ENCODE results near the gene CDYL2.

Gene CDYL2

GRCh38 chr16:80682421-80683070 lies 121.9 kb downstream of the CDYL2 start:
- TF ChIP-seq, protein P1, sequence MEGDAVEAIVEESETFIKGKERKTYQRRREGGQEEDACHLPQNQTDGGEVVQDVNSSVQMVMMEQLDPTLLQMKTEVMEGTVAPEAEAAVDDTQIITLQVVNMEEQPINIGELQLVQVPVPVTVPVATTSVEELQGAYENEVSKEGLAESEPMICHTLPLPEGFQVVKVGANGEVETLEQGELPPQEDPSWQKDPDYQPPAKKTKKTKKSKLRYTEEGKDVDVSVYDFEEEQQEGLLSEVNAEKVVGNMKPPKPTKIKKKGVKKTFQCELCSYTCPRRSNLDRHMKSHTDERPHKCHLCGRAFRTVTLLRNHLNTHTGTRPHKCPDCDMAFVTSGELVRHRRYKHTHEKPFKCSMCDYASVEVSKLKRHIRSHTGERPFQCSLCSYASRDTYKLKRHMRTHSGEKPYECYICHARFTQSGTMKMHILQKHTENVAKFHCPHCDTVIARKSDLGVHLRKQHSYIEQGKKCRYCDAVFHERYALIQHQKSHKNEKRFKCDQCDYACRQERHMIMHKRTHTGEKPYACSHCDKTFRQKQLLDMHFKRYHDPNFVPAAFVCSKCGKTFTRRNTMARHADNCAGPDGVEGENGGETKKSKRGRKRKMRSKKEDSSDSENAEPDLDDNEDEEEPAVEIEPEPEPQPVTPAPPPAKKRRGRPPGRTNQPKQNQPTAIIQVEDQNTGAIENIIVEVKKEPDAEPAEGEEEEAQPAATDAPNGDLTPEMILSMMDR (IDR thresholded peaks at IDR 0.05; ENCODE audit: insufficient read depth, low read depth, low read length, missing control alignments), result no peak
- no peak overlapping the region for H3K4me3 ChIP-seq (ENCODE audit: low read length)
- DNase-seq (ENCODE audit: low read depth), result peak; percentile 51

GRCh38 chr16:80681436-80681835 lies 123.0 kb downstream of the CDYL2 start:
- TF ChIP-seq, protein P1 (IDR thresholded peaks at IDR 0.05; ENCODE audit: insufficient read depth, low read depth, low read length, missing control alignments), result no peak
- no peak overlapping the region for H3K4me3 ChIP-seq (ENCODE audit: low read length)
- DNase-seq (ENCODE audit: low read depth), result no peak

DNA sequence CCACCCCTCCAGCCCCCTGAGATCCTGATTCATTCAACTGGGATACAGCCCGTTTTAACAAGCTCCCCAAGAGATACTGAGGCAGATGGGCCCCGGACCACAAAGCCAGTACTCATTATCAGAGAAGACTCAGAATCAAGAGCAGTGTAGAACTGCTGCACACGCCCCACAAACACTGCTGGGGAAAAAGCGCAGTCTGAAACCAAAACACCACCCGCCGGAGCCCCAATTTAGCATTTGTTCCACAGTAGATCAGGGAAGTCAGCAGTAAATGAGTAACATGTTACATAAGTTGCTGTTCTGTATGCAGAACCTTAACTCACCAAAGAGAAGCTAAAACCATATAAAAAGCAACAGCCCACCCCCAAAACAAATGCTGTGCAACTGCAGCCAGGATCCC lies 123.6 kb downstream of the CDYL2 start:
- no peak overlapping the region for H3K4me3 ChIP-seq (ENCODE audit: low read length)
- no peak for DNase-seq (ENCODE audit: low read depth)
- TF ChIP-seq, protein P1 (IDR thresholded peaks at IDR 0.05; ENCODE audit: insufficient read depth, low read depth, low read length, missing control alignments), result no peak

DNA sequence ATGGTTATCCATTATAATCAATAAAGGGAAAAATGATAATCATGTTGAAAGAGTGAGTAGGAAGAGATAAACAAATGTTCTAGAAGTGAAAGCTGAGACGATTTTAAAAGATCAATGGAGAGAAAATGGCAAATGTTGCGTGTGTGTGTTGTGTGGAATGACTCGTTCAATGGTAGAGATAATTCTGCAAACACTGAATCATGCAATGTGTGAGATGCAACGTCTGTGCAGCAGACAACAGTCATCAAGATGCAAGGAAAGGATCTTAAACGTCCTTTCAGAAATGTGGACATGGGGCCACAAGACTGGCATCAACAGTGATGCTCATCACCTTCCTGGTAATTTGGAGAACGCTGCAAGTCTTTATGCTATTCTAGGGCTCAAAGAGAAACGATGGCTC lies 124.4 kb downstream of the CDYL2 start:
- TF ChIP-seq, protein P1 (IDR thresholded peaks at IDR 0.05; ENCODE audit: insufficient read depth, low read depth, low read length, missing control alignments), result no peak
- H3K4me3 ChIP-seq (ENCODE audit: low read length), result no peak overlapping the region
- DNase-seq (ENCODE audit: low read depth), result peak; percentile 3

- H3K4me3 ChIP-seq (ENCODE audit: low read length), result no peak overlapping the region
- DNase-seq (ENCODE audit: low read depth), result no peak
- TF ChIP-seq, protein P1 (IDR thresholded peaks at IDR 0.05; ENCODE audit: insufficient read depth, low read depth, low read length, missing control alignments), result no peak
Observed at GRCh38 chr16:80674884-80675283, 129.5 kb downstream of the CDYL2 start.

DNA sequence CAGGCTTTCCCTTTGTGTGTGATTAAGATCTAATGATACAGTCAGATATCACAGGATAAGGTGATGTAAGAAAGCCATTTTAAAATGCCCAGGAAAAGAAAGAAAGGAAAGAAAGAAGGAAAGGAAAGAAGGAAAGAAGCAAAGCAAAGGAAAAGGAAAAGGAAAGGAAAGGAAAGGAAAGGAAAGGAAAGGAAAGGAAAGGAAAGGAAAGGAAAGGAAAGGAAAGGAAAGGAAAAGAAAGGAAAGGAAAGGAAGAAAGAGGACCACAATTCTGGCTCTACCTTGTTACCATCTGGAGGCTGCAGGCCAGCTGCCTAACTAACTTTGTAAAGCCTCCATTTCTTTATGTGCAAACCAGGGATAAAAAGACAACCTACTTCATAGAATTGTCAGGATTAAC lies 132.0 kb downstream of the CDYL2 start:
- DNase-seq (ENCODE audit: low read depth), result no peak
- H3K4me3 ChIP-seq (ENCODE audit: low read length), result no peak overlapping the region
- TF ChIP-seq, protein P1 (IDR thresholded peaks at IDR 0.05; ENCODE audit: insufficient read depth, low read depth, low read length, missing control alignments), result no peak

GRCh38 chr16:80671281-80671849 lies 133.0 kb downstream of the CDYL2 start:
- H3K4me3 ChIP-seq (ENCODE audit: low read length), result no peak overlapping the region
- TF ChIP-seq, protein P1 (IDR thresholded peaks at IDR 0.05; ENCODE audit: insufficient read depth, low read depth, low read length, missing control alignments), result no peak
- no peak for DNase-seq (ENCODE audit: low read depth)
